ENCODE data around the gene SPO11.

SPO11 gene

GRCh38 chr20:57313230-57313629 lies 16.4 kb upstream of the SPO11 start:
- DNase-seq (ENCODE audit: insufficient read length) (no peak), FAIRE-seq (no peak)
- TF ChIP-seq POLR2A (IDR thresholded peaks at IDR 0.05; ENCODE audit: low read depth, low read length) (no peak), TAF1 (IDR thresholded peaks at IDR 0.05; ENCODE audit: borderline replicate concordance, low read depth, low read length) (no peak), POLR2AphosphoS5 (IDR thresholded peaks at IDR 0.05; ENCODE audit: low read depth, low read length) (no peak)

- FAIRE-seq (no peak), DNase-seq (ENCODE audit: insufficient read length) (no peak)
- TF ChIP-seq POLR2A (IDR thresholded peaks at IDR 0.05; ENCODE audit: low read depth, low read length): no peak
- TF ChIP-seq TAF1 (IDR thresholded peaks at IDR 0.05; ENCODE audit: borderline replicate concordance, low read depth, low read length): no peak
- TF ChIP-seq POLR2AphosphoS5 (IDR thresholded peaks at IDR 0.05; ENCODE audit: low read depth, low read length): no peak
Observed at GRCh38 chr20:57313951-57314350, 15.7 kb upstream of the SPO11 start.

DNA sequence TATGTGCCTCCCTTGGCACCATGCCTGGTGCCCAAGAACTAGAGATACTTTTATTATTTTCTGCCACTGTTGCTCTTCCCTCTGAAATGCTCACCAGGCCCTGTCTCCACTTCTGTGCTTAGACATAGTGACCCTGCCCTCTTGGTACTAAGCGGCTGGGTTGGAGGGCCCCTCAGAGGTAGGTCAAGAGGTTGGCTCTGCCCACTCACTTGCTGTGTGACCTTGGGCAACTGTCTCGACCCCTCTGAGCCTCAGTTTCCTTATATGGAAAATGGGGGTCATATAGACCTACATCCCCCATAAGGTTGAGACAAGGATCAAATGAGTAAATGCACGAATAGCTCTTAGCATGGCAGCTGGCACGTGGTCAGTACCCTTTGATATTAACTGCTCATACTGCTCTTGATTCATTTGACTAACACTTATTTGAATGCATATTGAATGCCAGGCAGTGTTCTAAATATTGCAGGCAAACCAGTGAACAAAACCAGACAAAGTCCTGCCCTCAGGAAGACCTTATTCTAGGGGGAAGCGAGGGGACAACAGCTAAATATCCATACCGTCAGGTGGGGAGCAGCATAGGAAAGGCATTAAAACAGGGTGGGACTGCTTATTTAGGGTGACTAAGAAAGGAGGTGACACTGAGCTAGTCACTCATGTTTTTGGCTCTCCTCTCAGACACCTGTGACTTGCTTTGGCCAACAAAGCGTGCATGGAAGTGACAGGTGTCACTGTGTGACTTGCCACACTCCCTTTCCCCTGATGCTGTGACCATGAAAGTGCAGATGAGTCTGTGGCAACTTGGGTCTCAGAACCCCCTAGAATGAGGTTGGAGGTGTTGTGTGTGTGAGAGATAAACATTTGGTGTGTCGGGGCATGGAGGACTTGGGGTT lies 14.3 kb upstream of the SPO11 start:
- FAIRE-seq: no peak
- TF ChIP-seq TAF1 (IDR thresholded peaks at IDR 0.05; ENCODE audit: borderline replicate concordance, low read depth, low read length) (no peak), POLR2A (IDR thresholded peaks at IDR 0.05; ENCODE audit: low read depth, low read length) (no peak), POLR2AphosphoS5 (IDR thresholded peaks at IDR 0.05; ENCODE audit: low read depth, low read length) (no peak)
- DNase-seq (ENCODE audit: insufficient read length): no peak

- TF ChIP-seq POLR2AphosphoS5 (IDR thresholded peaks at IDR 0.05; ENCODE audit: low read depth, low read length) (no peak), POLR2A (IDR thresholded peaks at IDR 0.05; ENCODE audit: low read depth, low read length) (no peak)
- no peak for DNase-seq (ENCODE audit: insufficient read length)
- no peak for FAIRE-seq
Observed at GRCh38 chr20:57315976-57316480, 13.6 kb upstream of the SPO11 start.

- DNase-seq (ENCODE audit: insufficient read length) (no peak), FAIRE-seq (no peak)
Observed at GRCh38 chr20:57316795-57317201, 12.8 kb upstream of the SPO11 start.

GRCh38 chr20:57317316-57317788 lies 12.3 kb upstream of the SPO11 start:
- FAIRE-seq: no peak

More at GRCh38 chr20:57316795-57317201, 12.8 kb upstream of the SPO11 start:
- no peak for TF ChIP-seq POLR2A (IDR thresholded peaks at IDR 0.05; ENCODE audit: low read depth, low read length)
- TF ChIP-seq POLR2AphosphoS5 (IDR thresholded peaks at IDR 0.05; ENCODE audit: low read depth, low read length): no peak
- TF ChIP-seq TAF1 (IDR thresholded peaks at IDR 0.05; ENCODE audit: borderline replicate concordance, low read depth, low read length): no peak

GRCh38 chr20:57317789-57318371 lies 11.7 kb upstream of the SPO11 start:
- FAIRE-seq: no peak
- TF ChIP-seq TAF1 (IDR thresholded peaks at IDR 0.05; ENCODE audit: borderline replicate concordance, low read depth, low read length) (no peak), POLR2A (IDR thresholded peaks at IDR 0.05; ENCODE audit: low read depth, low read length) (no peak), POLR2AphosphoS5 (IDR thresholded peaks at IDR 0.05; ENCODE audit: low read depth, low read length) (no peak)
- no peak for DNase-seq (ENCODE audit: insufficient read length)

More at GRCh38 chr20:57317316-57317788, 12.3 kb upstream of the SPO11 start:
- TF ChIP-seq POLR2AphosphoS5 (IDR thresholded peaks at IDR 0.05; ENCODE audit: low read depth, low read length): no peak
- no peak for TF ChIP-seq TAF1 (IDR thresholded peaks at IDR 0.05; ENCODE audit: borderline replicate concordance, low read depth, low read length)
- TF ChIP-seq POLR2A (IDR thresholded peaks at IDR 0.05; ENCODE audit: low read depth, low read length): no peak
- no peak for DNase-seq (ENCODE audit: insufficient read length)

DNA sequence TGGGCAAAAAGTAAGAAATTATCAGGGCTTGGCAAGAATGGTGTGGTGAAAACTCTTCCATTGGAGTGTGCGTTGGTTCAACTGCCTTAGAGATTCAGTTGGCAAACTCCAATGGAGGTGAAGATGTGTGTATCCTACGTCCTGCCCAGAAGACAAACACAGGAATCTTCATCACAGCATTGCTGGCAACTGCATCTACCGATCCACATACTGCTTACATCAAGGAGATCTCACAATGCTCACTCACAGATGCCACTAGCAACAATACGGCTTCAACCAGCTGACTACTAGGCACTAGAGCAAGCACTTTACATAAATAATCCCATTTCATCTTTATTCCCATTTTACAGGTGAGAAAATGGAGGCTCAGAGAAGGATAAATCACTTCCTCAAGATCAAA lies 10.0 kb upstream of the SPO11 start:
- no peak for DNase-seq (ENCODE audit: insufficient read length)
- no peak for FAIRE-seq
- TF ChIP-seq POLR2AphosphoS5 (IDR thresholded peaks at IDR 0.05; ENCODE audit: low read depth, low read length) (no peak), TAF1 (IDR thresholded peaks at IDR 0.05; ENCODE audit: borderline replicate concordance, low read depth, low read length) (no peak), POLR2A (IDR thresholded peaks at IDR 0.05; ENCODE audit: low read depth, low read length) (no peak)

DNA sequence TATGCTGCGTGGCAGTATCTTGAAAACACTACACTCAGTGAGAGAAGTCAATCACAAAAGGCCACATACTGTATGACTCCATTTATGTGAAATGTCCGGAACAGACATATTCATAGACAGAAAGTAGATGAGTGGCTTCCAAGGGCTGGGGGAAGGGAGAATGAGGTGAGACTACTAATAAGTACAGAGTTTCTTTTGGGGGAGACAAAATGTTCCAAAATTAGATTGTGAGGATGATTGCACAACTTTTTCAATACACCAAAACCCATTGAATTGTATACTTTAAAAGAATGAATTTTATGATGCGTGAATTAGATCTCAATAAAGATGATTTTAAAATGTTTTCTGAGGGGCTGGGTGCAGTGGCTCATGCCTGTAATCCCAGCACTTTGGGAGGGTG lies 9.2 kb upstream of the SPO11 start:
- no peak for DNase-seq (ENCODE audit: insufficient read length)
- FAIRE-seq: no peak
- TF ChIP-seq TAF1 (IDR thresholded peaks at IDR 0.05; ENCODE audit: borderline replicate concordance, low read depth, low read length) (no peak), POLR2AphosphoS5 (IDR thresholded peaks at IDR 0.05; ENCODE audit: low read depth, low read length) (no peak)

GRCh38 chr20:57321142-57321541 lies 8.5 kb upstream of the SPO11 start:
- DNase-seq (ENCODE audit: insufficient read length): no peak
- TF ChIP-seq TAF1 (IDR thresholded peaks at IDR 0.05; ENCODE audit: borderline replicate concordance, low read depth, low read length): no peak
- TF ChIP-seq POLR2AphosphoS5 (IDR thresholded peaks at IDR 0.05; ENCODE audit: low read depth, low read length): no peak
- TF ChIP-seq POLR2A (IDR thresholded peaks at IDR 0.05; ENCODE audit: low read depth, low read length): no peak
- no peak for FAIRE-seq

- FAIRE-seq (no peak), DNase-seq (ENCODE audit: insufficient read length) (no peak)
- TF ChIP-seq POLR2AphosphoS5 (IDR thresholded peaks at IDR 0.05; ENCODE audit: low read depth, low read length) (no peak), TAF1 (IDR thresholded peaks at IDR 0.05; ENCODE audit: borderline replicate concordance, low read depth, low read length) (no peak), POLR2A (IDR thresholded peaks at IDR 0.05; ENCODE audit: low read depth, low read length) (no peak)
Observed at GRCh38 chr20:57322476-57322875, 7.1 kb upstream of the SPO11 start.

- FAIRE-seq: no peak
- no peak for DNase-seq (ENCODE audit: insufficient read length)
- no peak for TF ChIP-seq POLR2AphosphoS5 (IDR thresholded peaks at IDR 0.05; ENCODE audit: low read depth, low read length)
- TF ChIP-seq POLR2A (IDR thresholded peaks at IDR 0.05; ENCODE audit: low read depth, low read length): no peak
- TF ChIP-seq TAF1 (IDR thresholded peaks at IDR 0.05; ENCODE audit: borderline replicate concordance, low read depth, low read length): no peak
Observed at GRCh38 chr20:57323034-57323433, 6.6 kb upstream of the SPO11 start.
